Stimulated activated CD8-positive, alpha-beta memory T cell treated with anti-CD3 and anti-CD28 coated beads, Interleukin-12 subunit alpha, Interleukin-12 subunit beta, amount 100 ng/mL, for 4 hours (primary cell): ENCODE results near the gene CFAP53.

Experiments used
- DNase-seq: peaks from one replicate; pipeline ENCODE4 v3.0.0-alpha.2; 2020; ENCODE audit warnings: low read depth

The CFAP53 gene

GRCh38 chr18:50287441-50288347, 21.4 kb upstream of the CFAP53 start, which contains the start of gene CXXC1:
CXXC1 (minus strand) TSS chr18:50287692; CDS start chr18:50287589, 103 bp downstream.
- DNase-seq = peak; percentile 95

GRCh38 chr18:50287028-50287440, 20.7 kb upstream of the CFAP53 start:
- DNase-seq = no peak

- no peak for DNase-seq
Observed at GRCh38 chr18:50286391-50287027, 20.2 kb upstream of the CFAP53 start.

GRCh38 chr18:50285631-50286321, 19.5 kb upstream of the CFAP53 start:
- DNase-seq = no peak

- DNase-seq = no peak
Observed at GRCh38 chr18:50285071-50285470, 18.8 kb upstream of the CFAP53 start.

- DNase-seq = no peak
Observed at GRCh38 chr18:50284255-50284885, 18.1 kb upstream of the CFAP53 start.

GRCh38 chr18:50283469-50284209, 17.3 kb upstream of the CFAP53 start:
- DNase-seq = no peak

GRCh38 chr18:50282521-50283335, 16.4 kb upstream of the CFAP53 start:
- no peak for DNase-seq

GRCh38 chr18:50281972-50282520, 15.8 kb upstream of the CFAP53 start:
- DNase-seq = no peak

- peak; percentile 94 for DNase-seq
Observed at GRCh38 chr18:50281295-50281971, 15.1 kb upstream of the CFAP53 start, which contains the start of gene MBD1. MBD1 (minus strand) TSS chr18:50281523; CDS start chr18:50279992, 1,531 bp downstream.

GRCh38 chr18:50280707-50281294, 14.5 kb upstream of the CFAP53 start:
- no peak for DNase-seq

GRCh38 chr18:50279752-50280151, 13.5 kb upstream of the CFAP53 start:
- DNase-seq = no peak

- DNase-seq = no peak
Observed at GRCh38 chr18:50277942-50278341, 11.6 kb upstream of the CFAP53 start.

GRCh38 chr18:50276452-50276851, 10.2 kb upstream of the CFAP53 start:
- no peak for DNase-seq

GRCh38 chr18:50275503-50276036, 9.3 kb upstream of the CFAP53 start:
- no peak for DNase-seq

GRCh38 chr18:50274941-50275340, 8.6 kb upstream of the CFAP53 start:
- no peak for DNase-seq

GRCh38 chr18:50274044-50274442, 7.7 kb upstream of the CFAP53 start:
- DNase-seq = no peak

- DNase-seq = no peak
Observed at GRCh38 chr18:50273203-50274043, 7.1 kb upstream of the CFAP53 start.
